Middle frontal gyrus (tissue), 1 donor: Measurements from ENCODE around the gene AQP4.

ENCODE experiments used
- DNase-seq: peaks from one replicate; pipeline ENCODE4 v3.0.0-alpha.2; 2015; ENCODE audit warnings: low spot score; ENCODE audit errors: extremely low spot score

AQP4 gene

DNA sequence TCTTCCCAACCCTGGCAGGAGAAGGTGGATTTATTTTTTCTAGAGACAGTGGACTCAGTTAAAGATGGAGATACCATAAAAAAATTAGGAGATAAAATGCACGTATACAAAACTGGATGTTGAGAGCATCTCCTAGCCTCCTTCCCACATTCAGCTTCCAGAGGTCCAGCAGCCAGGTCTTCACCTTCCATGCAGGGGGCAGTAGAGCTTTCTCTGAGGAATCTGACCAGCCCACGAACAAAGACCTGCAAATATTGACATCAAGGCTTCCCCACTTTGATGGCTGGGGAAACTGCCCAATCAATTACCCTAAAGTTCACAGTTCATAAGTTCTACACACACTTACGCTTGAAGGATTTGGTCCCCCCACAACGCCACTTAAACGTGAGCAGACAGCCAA, 24.5 kb downstream of the AQP4 start:
- DNase-seq = no peak

DNA sequence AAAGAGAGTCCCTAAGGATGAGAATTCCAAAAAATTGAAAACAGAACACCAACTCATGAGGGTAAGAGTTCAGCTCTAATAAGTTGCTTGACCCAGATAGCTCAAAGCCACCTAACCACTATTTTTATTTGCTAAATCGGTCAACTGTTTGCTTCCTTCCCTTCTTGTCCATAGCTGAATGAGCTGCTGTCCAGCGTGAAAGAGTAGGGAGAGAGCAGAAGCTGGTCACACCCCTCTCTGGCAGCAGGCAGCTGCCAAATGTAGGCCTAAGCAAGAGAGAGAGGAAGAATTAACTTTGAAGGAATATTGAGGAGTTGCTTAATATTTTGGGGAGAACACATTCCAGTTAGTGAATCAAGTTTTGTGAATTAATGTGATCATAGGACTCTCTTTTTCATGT, 25.9 kb downstream of the AQP4 start:
- DNase-seq = no peak

DNA sequence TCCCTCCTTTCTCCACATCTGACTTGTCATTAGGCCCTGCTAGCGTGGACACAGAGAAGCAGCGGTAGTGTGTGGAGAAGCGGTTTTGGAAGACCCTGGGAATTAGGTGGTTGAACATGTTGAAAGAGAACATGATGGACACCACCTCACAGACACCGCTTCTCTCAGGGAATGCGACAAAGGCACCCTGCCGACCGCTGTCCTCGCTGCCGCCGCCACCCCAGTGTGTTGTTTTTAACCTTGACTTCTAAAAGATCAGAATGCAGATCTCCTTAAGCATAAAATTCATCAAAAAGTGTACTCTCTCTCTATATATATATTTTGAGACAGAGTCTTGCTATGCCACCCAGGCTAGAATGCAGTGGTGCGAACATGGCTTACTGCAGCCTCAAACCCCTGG, 33.2 kb downstream of the AQP4 start:
- DNase-seq = no peak

DNA sequence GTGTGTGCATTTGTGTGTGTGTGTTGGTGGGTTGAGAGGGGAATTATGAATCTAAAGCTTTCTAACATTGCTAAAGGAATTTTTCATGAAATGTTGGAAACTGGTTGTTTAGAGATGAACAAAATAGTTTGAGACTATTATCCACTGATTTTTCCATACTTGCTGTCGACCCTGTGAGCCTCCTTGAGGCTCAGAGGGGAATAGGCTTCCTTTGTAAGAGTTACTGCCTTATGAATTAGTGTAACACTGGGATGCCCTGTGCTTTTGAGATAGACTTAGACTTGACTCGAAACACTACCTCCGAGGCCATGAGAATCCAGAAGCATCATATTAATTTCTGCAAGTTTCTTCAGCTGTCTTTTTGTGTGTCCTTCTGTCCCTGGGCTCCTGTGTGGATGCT, 37.9 kb downstream of the AQP4 start:
- no peak for DNase-seq

DNA sequence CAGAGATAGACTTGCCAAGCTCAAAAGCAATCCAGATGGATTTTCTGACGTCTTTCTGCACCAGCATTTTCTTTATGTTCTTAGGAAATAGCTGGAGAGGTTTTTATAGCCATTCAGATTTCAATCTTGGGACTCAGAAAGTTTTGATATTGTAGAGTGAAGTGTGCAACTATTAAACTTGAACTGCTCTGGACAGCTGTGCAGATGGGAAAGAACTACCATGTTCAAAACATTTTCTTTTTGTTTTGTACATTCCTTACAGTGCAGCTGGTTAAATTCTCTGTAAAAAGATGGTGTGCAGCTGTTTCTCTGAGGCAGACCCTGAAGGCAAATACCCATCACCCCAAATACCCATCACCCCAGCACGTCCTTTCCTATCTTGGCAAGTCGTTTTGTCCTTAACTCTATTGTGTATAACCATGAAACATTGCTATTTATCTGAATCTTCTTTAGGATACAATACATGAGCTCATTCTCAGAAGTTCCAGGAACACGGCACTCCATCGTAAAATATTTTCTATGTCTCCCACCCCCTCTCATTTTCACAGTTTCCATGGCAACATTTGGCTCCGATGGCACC, 38.8 kb downstream of the AQP4 start:
- no peak for DNase-seq

DNA sequence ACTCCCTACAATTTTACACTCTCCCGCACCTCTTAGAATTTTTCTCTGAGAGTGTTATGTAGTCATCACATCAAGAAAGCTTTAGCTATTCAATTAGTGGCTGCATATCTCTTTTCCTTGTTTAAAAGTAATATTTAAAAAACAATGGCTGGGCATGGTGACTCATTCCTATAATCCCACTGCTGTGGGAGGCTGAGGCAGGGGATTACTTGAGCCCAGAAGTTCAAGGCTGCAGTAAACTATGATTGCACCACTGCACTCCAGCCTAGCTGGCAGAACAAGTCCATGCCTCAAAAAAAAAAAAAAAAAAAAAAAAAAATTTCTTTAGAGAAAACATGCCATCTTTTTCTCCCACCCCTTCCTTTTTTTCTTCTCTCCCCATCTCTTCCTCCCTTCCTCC, 44.3 kb downstream of the AQP4 start:
- no peak for DNase-seq

DNA sequence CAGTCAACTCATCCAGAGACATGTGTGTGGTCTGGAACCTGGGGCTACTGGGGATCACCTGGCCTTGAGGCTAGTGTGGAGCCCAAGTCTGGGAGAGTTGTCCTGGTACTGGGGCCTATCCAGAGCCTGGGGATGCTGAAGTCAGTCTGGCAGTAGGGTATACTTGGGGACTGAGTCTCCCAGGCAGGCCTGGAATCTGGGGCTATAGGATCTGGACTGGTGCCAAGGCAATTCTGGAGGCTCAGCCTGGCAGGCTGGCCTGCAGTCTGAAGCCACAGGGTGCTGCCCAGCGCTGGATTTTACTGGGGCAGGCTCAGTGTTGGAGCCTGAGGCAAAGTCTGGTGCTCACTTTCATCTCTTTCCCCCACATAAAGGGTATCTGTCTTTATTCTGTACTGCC, 46.5 kb downstream of the AQP4 start:
- DNase-seq = no peak

DNA sequence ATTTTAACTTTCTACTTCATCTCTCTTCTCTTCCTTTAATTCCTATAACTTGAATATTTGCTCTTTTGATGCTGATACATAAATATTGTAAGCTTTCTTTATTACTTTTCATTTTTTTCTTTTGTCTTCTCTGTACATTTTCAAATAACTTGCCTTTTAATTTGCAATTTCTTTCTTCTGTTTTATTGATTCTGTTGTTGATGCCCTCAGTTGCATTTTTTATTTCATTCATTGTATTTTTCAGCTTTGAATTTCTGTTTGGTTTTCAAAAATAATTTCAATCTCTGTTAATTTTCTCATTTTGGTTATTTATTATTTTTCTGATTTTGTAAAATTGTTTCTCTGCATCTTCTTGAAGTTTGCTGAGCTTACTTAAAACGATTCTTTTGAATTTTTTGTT, 47.0 kb downstream of the AQP4 start:
- DNase-seq = no peak

DNA sequence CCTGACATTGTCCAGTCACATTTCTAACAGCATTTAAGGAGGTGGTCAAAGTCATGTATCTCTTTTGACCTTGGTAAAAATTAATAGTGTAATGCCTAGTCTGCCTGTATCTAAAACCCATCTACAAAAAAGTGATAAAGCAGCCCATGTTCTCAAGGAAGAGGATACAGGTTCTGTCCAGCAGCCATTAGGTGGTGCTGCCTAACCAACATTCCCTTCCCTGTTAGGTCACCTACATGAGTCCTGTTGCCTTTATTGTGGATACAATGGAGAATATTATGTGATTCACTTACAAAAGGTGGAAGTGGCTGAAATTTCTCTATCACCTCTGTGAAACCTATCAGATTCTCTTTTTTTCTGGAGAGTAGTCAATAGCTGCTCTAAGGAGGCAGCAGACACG, 52.5 kb downstream of the AQP4 start:
- no peak for DNase-seq

DNA sequence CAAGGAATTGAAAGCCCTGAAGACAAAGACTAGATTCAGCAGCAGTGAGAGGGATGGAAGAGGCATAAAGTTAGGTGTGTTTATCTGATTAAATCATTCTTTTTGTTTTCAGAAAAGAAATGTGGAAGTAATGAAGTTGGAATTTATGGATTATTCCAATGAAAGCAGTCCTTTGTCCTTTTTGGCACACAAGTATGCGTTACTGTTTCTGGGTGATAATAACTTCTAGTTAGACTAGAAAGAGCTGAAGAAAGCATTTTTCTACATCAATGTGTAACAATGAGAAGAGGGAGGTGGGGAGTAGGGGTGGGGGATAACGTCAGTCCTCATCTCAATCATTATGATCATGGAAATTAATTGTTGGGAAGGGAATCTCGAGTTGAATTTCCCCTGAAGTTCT, 53.0 kb downstream of the AQP4 start:
- no peak for DNase-seq

DNA sequence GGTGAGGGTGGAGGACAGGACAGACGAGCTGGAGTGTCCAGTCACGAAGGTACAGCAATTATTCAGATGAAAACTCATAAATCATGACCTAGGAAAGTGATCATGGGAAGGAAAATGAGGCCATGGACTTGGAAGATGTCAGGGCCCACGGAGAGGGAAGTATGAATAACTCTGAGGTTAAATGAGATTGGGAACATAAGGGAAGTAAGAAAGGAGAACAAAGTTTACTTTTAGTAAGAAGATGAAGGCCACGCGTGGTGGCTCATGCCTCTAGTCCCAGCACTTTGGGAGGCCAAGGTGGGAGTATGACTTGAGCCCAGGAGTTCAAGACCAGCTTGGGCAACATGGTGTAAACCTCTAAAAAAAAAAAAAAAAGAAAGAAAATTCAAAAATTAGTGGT, 56.2 kb downstream of the AQP4 start:
- no peak for DNase-seq

DNA sequence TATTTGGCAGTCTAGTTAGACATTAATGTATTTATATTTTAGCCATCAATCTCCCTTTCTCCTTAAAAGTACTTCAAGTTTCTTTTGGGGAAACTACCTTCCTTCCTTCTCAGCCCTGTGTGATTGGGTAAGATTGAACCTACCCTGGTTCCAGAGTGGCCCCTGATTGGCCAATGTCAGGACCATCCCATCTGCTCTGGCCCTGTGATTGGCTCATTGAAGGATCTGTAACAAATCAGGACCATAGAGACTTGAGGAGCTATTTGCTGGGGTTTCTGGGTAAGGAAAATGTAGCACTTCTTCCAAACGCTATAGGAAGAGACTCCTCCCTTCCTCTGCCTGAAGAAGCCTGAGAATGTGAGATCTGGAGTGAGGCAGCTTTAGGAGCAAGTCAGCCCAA, 59.3 kb downstream of the AQP4 start:
- no peak for DNase-seq

DNA sequence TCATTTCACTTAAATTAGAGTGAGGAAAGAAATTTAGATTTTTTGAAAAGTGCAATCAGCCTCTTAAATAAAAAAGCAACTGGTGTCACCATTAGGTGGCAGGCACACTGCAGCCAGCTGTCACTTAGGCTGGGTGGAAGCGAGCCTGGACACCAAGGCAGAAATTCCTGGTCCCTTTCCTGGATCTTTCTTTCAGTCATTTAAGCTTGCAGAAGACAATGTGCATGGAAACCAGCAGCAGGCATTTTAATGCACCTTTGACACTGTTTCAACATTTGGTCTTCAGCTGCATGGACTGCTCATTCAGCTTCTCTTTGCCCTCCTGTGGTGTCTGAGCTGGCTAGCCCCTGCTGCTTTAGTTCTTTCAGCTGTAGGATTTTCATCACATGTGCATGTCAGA, 61.0 kb downstream of the AQP4 start:
- DNase-seq = no peak

DNA sequence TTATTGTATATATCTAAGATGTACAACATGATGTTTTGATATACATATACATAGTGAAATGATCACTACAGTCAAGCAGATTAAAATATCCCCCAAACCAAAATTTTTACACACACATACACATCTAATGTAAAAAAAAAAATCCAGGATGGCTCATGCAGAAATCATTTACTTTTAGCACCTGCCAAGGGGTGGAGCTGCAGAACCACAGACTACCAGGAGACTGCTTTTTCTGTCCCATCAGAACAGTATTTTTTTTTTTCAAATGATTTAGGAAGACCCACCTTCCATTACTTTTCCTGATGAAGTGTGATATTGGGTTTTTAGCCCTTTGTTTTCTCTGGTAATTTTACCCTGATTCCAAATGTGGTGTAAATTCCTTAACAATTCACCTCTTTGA, 61.9 kb downstream of the AQP4 start:
- DNase-seq = no peak

DNA sequence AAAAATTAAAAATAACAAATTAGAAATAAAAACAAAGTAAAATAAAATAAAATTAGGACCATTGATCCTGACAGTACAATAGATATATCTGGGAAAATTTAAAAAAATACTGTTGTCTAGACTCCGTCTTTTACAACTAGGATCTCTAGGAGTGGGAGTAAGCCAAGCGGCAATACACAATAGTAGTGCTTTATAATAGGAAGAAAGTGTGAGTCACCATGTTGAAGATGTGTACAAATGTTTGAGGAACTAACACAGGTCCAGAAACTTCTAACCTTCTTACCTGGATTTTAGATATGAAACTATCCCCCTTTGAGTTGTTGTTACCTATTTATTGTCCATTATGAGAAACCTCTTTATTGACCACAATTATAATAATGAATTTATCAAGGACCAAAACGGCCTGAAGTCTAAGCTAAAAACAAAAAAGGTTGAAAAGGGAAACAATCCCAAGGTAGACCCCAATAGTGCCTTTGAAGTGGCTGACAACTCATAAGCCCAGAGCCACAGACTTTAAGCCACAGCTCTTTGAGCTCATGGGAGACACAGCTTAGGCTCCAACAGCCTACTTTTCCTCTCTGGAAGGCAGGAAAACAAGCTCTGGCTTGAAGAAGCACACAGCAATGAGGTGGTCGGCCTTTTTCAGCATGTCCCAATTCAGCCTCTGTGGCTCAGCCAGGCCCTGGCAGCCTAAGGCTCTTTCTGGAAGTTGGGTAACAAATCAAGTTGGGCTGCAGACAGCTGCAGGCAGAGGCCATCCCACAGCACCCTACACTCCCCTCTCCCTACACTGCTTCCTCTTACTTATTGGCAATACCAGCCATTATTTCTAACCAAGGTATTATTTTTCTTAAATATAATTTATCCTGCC, 62.9 kb downstream of the AQP4 start:
- no peak for DNase-seq
